HEK293 (cell line): Measurements from ENCODE around the gene CDYL.

Source experiments
- CTCF ChIA-PET: fragments of 350-600 bp; formaldehyde crosslinking; extraction: SDS; loops from one replicate; lab custom pipeline; 2021; ENCODE audit warnings: antibody characterized with exemption; lab: Yijun Ruan, JAX
- POLR2A ChIA-PET: fragments of 300-600 bp; formaldehyde crosslinking; extraction: SDS; loops from one replicate; lab custom pipeline; 2020; ENCODE audit warnings: antibody characterized with exemption, inconsistent platforms; lab: Yijun Ruan, JAX
- H3K27ac ChIP-seq: fragments of 200-500 bp; sonication (Bioruptor generic); 2 replicates; pipeline ENCODE4 v1.5.1; 2014; ENCODE audit warnings: low read depth, low read length, control low read depth, inconsistent platforms; ENCODE audit errors: extremely low read depth
- H3K36me3 ChIP-seq, 2 experiments: fragments of 200-500 bp in 1 of 2; sonication (Bioruptor generic) in 1 of 2; 1 replicate in 1 of 2; 2 replicates in 1 of 2; pipeline ENCODE4 v1.5.1; 2014 to 2017; ENCODE audit warnings: inconsistent platforms in 2 of 2, low read length in 2 of 2; ENCODE audit not compliant: control insufficient read depth in 2 of 2, insufficient read depth in 1 of 2
- H3K4me1 ChIP-seq: fragments of 200-500 bp; sonication (Bioruptor generic); 2 replicates; pipeline ENCODE4 v1.5.1; 2014; ENCODE audit warnings: mild to moderate bottlenecking, low read length, inconsistent platforms; ENCODE audit not compliant: control insufficient read depth, insufficient read depth
- H3K4me3 ChIP-seq: 2 replicates; pipeline ENCODE4 v1.5.1; 2011; ENCODE audit warnings: low read depth, mild to moderate bottlenecking, control low read depth, low read length, moderate library complexity
- H3K9me3 ChIP-seq: fragments of 200-500 bp; sonication (Bioruptor generic); 2 replicates; pipeline ENCODE4 v1.5.1; 2014; ENCODE audit warnings: low read depth, low read length, inconsistent platforms; ENCODE audit not compliant: control insufficient read depth, insufficient read depth
- EGR2 ChIP-seq: fragments of 450-650 bp; formaldehyde crosslinking; IDR thresholded peaks from 2 replicates; pipeline ENCODE4 v1.5.1; 2016; ENCODE audit warnings: low read depth, missing biosample characterization, missing genetic modification characterization
- ELK4 ChIP-seq: IDR thresholded peaks from 2 replicates; pipeline ENCODE4 v1.6.1; 2011; ENCODE audit warnings: mild to moderate bottlenecking, low read depth, low read length, borderline replicate concordance
- GLIS2 ChIP-seq: fragments of 450-650 bp; formaldehyde crosslinking; IDR thresholded peaks from 2 replicates; pipeline ENCODE4 v1.5.1; 2016; ENCODE audit warnings: missing biosample characterization, missing genetic modification characterization
- HOXA7 ChIP-seq: sonication (generic); formaldehyde crosslinking; IDR thresholded peaks from 2 replicates; pipeline ENCODE4 v1.8.1; 2022; ENCODE audit warnings: missing genetic modification reagents, borderline replicate concordance
- KLF7 ChIP-seq: fragments of 450-650 bp; formaldehyde crosslinking; IDR thresholded peaks from 2 replicates; pipeline ENCODE4 v1.5.1; 2016; ENCODE audit warnings: missing biosample characterization, missing genetic modification characterization, borderline replicate concordance
- PRDM4 ChIP-seq: fragments of 450-650 bp; formaldehyde crosslinking; IDR thresholded peaks from 2 replicates; pipeline ENCODE4 v1.5.1; 2017; ENCODE audit warnings: missing biosample characterization, missing genetic modification characterization
- PRDM6 ChIP-seq: fragments of 450-650 bp; formaldehyde crosslinking; IDR thresholded peaks from 2 replicates; pipeline ENCODE4 v1.5.1; 2017; ENCODE audit warnings: missing biosample characterization, missing genetic modification characterization
- SCRT1 ChIP-seq: fragments of 450-650 bp; formaldehyde crosslinking; IDR thresholded peaks from 2 replicates; pipeline ENCODE4 v1.5.1; 2016; ENCODE audit warnings: missing biosample characterization, missing genetic modification characterization, borderline replicate concordance
- SETDB1 ChIP-seq: IDR thresholded peaks from one replicate; pipeline ENCODE4 v1.6.1; 2017; ENCODE audit warnings: mild to moderate bottlenecking, low read length, moderate library complexity, mixed read lengths; ENCODE audit not compliant: insufficient read length
- ZBTB21 ChIP-seq: fragments of 450-650 bp; formaldehyde crosslinking; IDR thresholded peaks from 2 replicates; pipeline ENCODE4 v1.5.1; 2017; ENCODE audit warnings: missing biosample characterization, missing genetic modification characterization
- ZBTB26 ChIP-seq: fragments of 450-650 bp; formaldehyde crosslinking; optimal IDR thresholded peaks from 2 replicates; pipeline ENCODE3; 2016; ENCODE audit warnings: missing biosample characterization, mild to moderate bottlenecking, missing genetic modification characterization
- ZNF157 ChIP-seq: fragments of 450-650 bp; formaldehyde crosslinking; IDR thresholded peaks from 2 replicates; pipeline ENCODE4 v1.5.1; 2016; ENCODE audit warnings: missing biosample characterization, missing genetic modification characterization
- ZNF239 ChIP-seq: fragments of 450-650 bp; formaldehyde crosslinking; IDR thresholded peaks from 2 replicates; pipeline ENCODE4 v1.5.1; 2016; ENCODE audit warnings: missing biosample characterization, missing genetic modification characterization
- ZNF391 ChIP-seq: fragments of 450-650 bp; formaldehyde crosslinking; IDR thresholded peaks from 2 replicates; pipeline ENCODE4 v1.5.1; 2016; ENCODE audit warnings: low read depth, missing biosample characterization, missing genetic modification characterization, borderline replicate concordance
- ZNF548 ChIP-seq: fragments of 450-650 bp; formaldehyde crosslinking; IDR thresholded peaks from 2 replicates; pipeline ENCODE4 v1.5.1; 2016; ENCODE audit warnings: missing biosample characterization, missing genetic modification characterization
- ZNF645 ChIP-seq: fragments of 450-650 bp; formaldehyde crosslinking; IDR thresholded peaks from 2 replicates; pipeline ENCODE4; 2016; ENCODE audit warnings: missing biosample characterization, missing genetic modification characterization
- ZNF654 ChIP-seq: fragments of 450-650 bp; formaldehyde crosslinking; IDR thresholded peaks from 2 replicates; pipeline ENCODE4 v1.5.1; 2016; ENCODE audit warnings: low read depth, missing biosample characterization, missing genetic modification characterization
- ZNF670 ChIP-seq: fragments of 450-650 bp; formaldehyde crosslinking; IDR thresholded peaks from 2 replicates; pipeline ENCODE4 v1.5.1; 2016; ENCODE audit warnings: missing biosample characterization, missing genetic modification characterization, low read depth
- ZNF76 ChIP-seq: fragments of 450-650 bp; formaldehyde crosslinking; IDR thresholded peaks from 2 replicates; pipeline ENCODE4; 2016; ENCODE audit warnings: low read depth, missing biosample characterization, missing genetic modification characterization, borderline replicate concordance
- ZNF791 ChIP-seq: fragments of 450-650 bp; formaldehyde crosslinking; IDR thresholded peaks from 2 replicates; pipeline ENCODE4 v1.5.1; 2016; ENCODE audit warnings: missing biosample characterization, missing genetic modification characterization

Gene CDYL

GRCh38 chr6:4870821-4871494 is 94.8 kb downstream of the CDYL start:
- no peak overlapping the region for H3K4me3 ChIP-seq
- no peak overlapping the region for H3K27ac ChIP-seq
- no peaks in the 10 kb centered on the region for H3K9me3 ChIP-seq
- CTCF ChIA-PET, result interaction anchor here (0.6 kb wide), 1 partner anchor 30 kb away, joined by 4 read pairs; no protein-coding TSS in a partner anchor
- no peaks in the 10 kb centered on the region for H3K36me3 ChIP-seq
- TF ChIP-seq PRDM4 (tag by site-specific recombination) (peak; percentile 50), ZNF791 (tag by site-specific recombination) (no peak), ZNF548 (no peak), ZNF645 (tag by site-specific recombination) (no peak), PRDM6 (tag by site-specific recombination) (peak; percentile 67), ZNF670 (tag by site-specific recombination) (no peak), SETDB1 (peak; percentile 28), ZNF654 (no peak)
- POLR2A ChIA-PET, result no interaction called here
- H3K4me1 ChIP-seq, result no peaks in the 10 kb centered on the region

GRCh38 chr6:4871825-4872224 is 95.6 kb downstream of the CDYL start:
- no peaks in the 10 kb centered on the region for H3K9me3 ChIP-seq
- no peaks in the 10 kb centered on the region for H3K4me1 ChIP-seq

More at GRCh38 chr6:4871825-4872224, 95.6 kb downstream of the CDYL start:
- CTCF ChIA-PET, result no interaction called here
- H3K36me3 ChIP-seq, result no peaks in the 10 kb centered on the region
- no peak overlapping the region for H3K4me3 ChIP-seq
- TF ChIP-seq ZBTB26 (tag by site-specific recombination) (no peak), ZNF391 (tag by site-specific recombination) (no peak), KLF7 (tag by site-specific recombination) (no peak), ZNF239 (no peak), HOXA7 (CRISPR knock-in tag) (no peak), ZNF76 (tag by site-specific recombination) (no peak), GLIS2 (no peak), ELK4 (no peak), EGR2 (tag by site-specific recombination) (no peak), ZBTB21 (no peak), SCRT1 (tag by site-specific recombination) (no peak), ZNF157 (tag by site-specific recombination) (no peak)
- H3K27ac ChIP-seq, result no peak overlapping the region
- POLR2A ChIA-PET, result interaction anchor here (0.6 kb wide), 1 partner anchor 22 kb away, joined by 6 read pairs; no protein-coding TSS in a partner anchor
